Calu3 (cell line): ENCODE measurements around the gene EFCAB11. TPM values are rescaled to one million over a fixed set of nuclear protein-coding genes. Genes with fewer than 3 reads are reported as not detected.

ENCODE experiments used
- BruUV-seq: library from RNA; stranded (reverse); fragments of 400-500 nt; replicated peaks from 2 replicates; lab custom pipeline; 2021; lab: Mats Ljungman, UMichigan
- CTCF ChIA-PET: fragments of 300-600 bp; sonication (Branson Sonifier 250); formaldehyde crosslinking; loops from one replicate; lab custom pipeline; 2022; ENCODE audit warnings: antibody characterized with exemption; lab: Charles Lee
- DNase-seq: peaks from one replicate; pipeline ENCODE4 v3.0.0; 2022
- H3K27ac Mint-ChIP-seq: one replicate; pipeline ENCODE4 v1.8.0; 2022; ENCODE audit warnings: mixed read lengths; ENCODE audit not compliant: unreplicated experiment
- H3K27me3 Mint-ChIP-seq: one replicate; pipeline ENCODE4 v1.8.0; 2022; ENCODE audit warnings: mixed read lengths; ENCODE audit not compliant: unreplicated experiment
- H3K36me3 Mint-ChIP-seq: one replicate; pipeline ENCODE4 v1.8.0; 2022; ENCODE audit warnings: mild to moderate bottlenecking, moderate library complexity, mixed read lengths; ENCODE audit not compliant: insufficient read depth, unreplicated experiment
- H3K4me1 Mint-ChIP-seq: one replicate; pipeline ENCODE4 v1.8.0; 2022; ENCODE audit warnings: mild to moderate bottlenecking, low read depth, mixed read lengths; ENCODE audit not compliant: unreplicated experiment
- H3K4me3 Mint-ChIP-seq: one replicate; pipeline ENCODE4 v1.8.0; 2022; ENCODE audit warnings: mild to moderate bottlenecking, low read depth, moderate library complexity, mixed read lengths; ENCODE audit not compliant: unreplicated experiment
- H3K9me3 Mint-ChIP-seq: one replicate; pipeline ENCODE4 v1.8.0; 2022; ENCODE audit warnings: low read depth, mixed read lengths; ENCODE audit not compliant: unreplicated experiment
- CTCF ChIP-seq: fragments of 200-600 bp; IDR thresholded peaks from one replicate; pipeline ENCODE4 v1.8.0; 2022; ENCODE audit warnings: antibody characterized with exemption; ENCODE audit not compliant: unreplicated experiment
- intact Hi-C: fragments of 100-400 bp; cut with micrococcal nuclease; formaldehyde crosslinking; loops from one replicate; pipeline ENCODE4 v1.10.0; 2022; ENCODE audit not compliant: unreplicated experiment
- total RNA-seq: library from RNA; stranded (reverse); gene quantifications from 2 replicates; pipeline ENCODE4 v1.2.3, GENCODE V29; 2022

Gene EFCAB11
- total RNA-seq, 1 experiment from 2014 or later, result 29.4 TPM

- Mint-ChIP-seq H3K27me3 (no peaks in the 10 kb centered on the region), H3K4me1 (no peaks in the 10 kb centered on the region), H3K4me3 (no peak overlapping the region), H3K27ac (no peak overlapping the region), H3K36me3 (no peaks in the 10 kb centered on the region), H3K9me3 (no peaks in the 10 kb centered on the region)
- TF ChIP-seq CTCF, result no peak
- intact Hi-C loops, result no loop called here
- CTCF ChIA-PET, result no interaction called here
- no TSS peak for BruUV-seq
- no peak for DNase-seq
Observed at GRCh38 chr14:89803542-89803941, 151.0 kb downstream of the EFCAB11 start.

- Mint-ChIP-seq H3K27me3 (no peaks in the 10 kb centered on the region), H3K4me3 (no peak overlapping the region), H3K9me3 (no peaks in the 10 kb centered on the region), H3K27ac (no peak overlapping the region), H3K4me1 (no peaks in the 10 kb centered on the region), H3K36me3 (no peaks in the 10 kb centered on the region)
- TF ChIP-seq CTCF, result no peak
- BruUV-seq, result no TSS peak
- intact Hi-C loops, result no loop called here
- DNase-seq, result no peak
- CTCF ChIA-PET, result no interaction called here
Observed at GRCh38 chr14:89801136-89801535, 153.4 kb downstream of the EFCAB11 start.

GRCh38 chr14:89798212-89798773, 156.2 kb downstream of the EFCAB11 start:
- no peaks in the 10 kb centered on the region for H3K9me3 Mint-ChIP-seq
- H3K4me3 Mint-ChIP-seq, result no peak overlapping the region
- no peaks in the 10 kb centered on the region for H3K36me3 Mint-ChIP-seq
- no peak overlapping the region for H3K27ac Mint-ChIP-seq
- BruUV-seq, result no TSS peak
- no peaks in the 10 kb centered on the region for H3K27me3 Mint-ChIP-seq
- CTCF ChIA-PET, result no interaction called here
- intact Hi-C loops, result no loop called here
- no peaks in the 10 kb centered on the region for H3K4me1 Mint-ChIP-seq
- DNase-seq, result no peak
- no peak for TF ChIP-seq CTCF

- Mint-ChIP-seq H3K36me3 (no peaks in the 10 kb centered on the region), H3K9me3 (no peaks in the 10 kb centered on the region), H3K4me1 (no peaks in the 10 kb centered on the region), H3K4me3 (no peak overlapping the region), H3K27ac (no peak overlapping the region), H3K27me3 (no peaks in the 10 kb centered on the region)
- intact Hi-C loops, result no loop called here
- no TSS peak for BruUV-seq
- no peak for DNase-seq
- CTCF ChIA-PET, result no interaction called here
- TF ChIP-seq CTCF, result no peak
Observed at GRCh38 chr14:89797148-89797547, 157.4 kb downstream of the EFCAB11 start.
